GM12878 (cell line): ENCODE data around the gene CAMK2N2. TPM values are rescaled to one million over a fixed set of nuclear protein-coding genes. Genes with fewer than 3 reads are reported as not detected.

ENCODE experiments used
- ATAC-seq: fragments of 200-7000 bp; cut with Tn5 transposase; 3 replicates; pipeline ENCODE4 v1.9.1; 2020; ENCODE audit warnings: mild to moderate bottlenecking, moderate library complexity
- BruUV-seq: library from RNA; stranded (reverse); fragments of 400-500 nt; replicated peaks from 2 replicates; lab custom pipeline; 2021; lab: Mats Ljungman, UMichigan
- CTCF ChIA-PET: fragments of 300-600 bp; sonication (Branson Sonifier 250); formaldehyde crosslinking; extraction: SDS; loops from one replicate; lab custom pipeline; 2021; ENCODE audit warnings: inconsistent platforms; lab: Yijun Ruan, JAX
- POLR2A ChIA-PET: fragments of 350-600 bp; formaldehyde crosslinking; extraction: SDS; loops from one replicate; lab custom pipeline; 2021; ENCODE audit warnings: inconsistent platforms; lab: Charles Lee
- RAD21 ChIA-PET: fragments of 300-600 bp; sonication (Branson Sonifier 250); formaldehyde crosslinking; loops from one replicate; lab custom pipeline; 2023; ENCODE audit warnings: antibody characterized with exemption; ENCODE audit not compliant: unreplicated experiment; lab: Charles Lee
- SMC1A ChIA-PET: fragments of 300-600 bp; sonication (Branson Sonifier 250); formaldehyde crosslinking; loops from one replicate; lab custom pipeline; 2023; ENCODE audit not compliant: unreplicated experiment, uncharacterized antibody; lab: Charles Lee
- DNase-seq: peaks from one replicate; pipeline ENCODE4 v3.0.0-alpha.2; 2011; ENCODE audit warnings: low read depth, low spot score
- FAIRE-seq: peaks from 3 replicates; lab custom pipeline; 2011; peaks lifted over from hg19 to GRCh38; lab: Jason Lieb, UNC
- H2AFZ ChIP-seq: 2 replicates; pipeline ENCODE4 v1.6.0; 2011; ENCODE audit warnings: low read depth, low read length, control low read depth; ENCODE audit not compliant: control insufficient read depth
- H3K27ac ChIP-seq: 2 replicates; pipeline ENCODE4 v1.5.1; 2011; ENCODE audit warnings: control low read depth; ENCODE audit not compliant: control insufficient read depth, insufficient read depth
- H3K27me3 ChIP-seq, 2 experiments: replicated peaks in 1 of 2; 2 replicates each; pipeline versions ENCODE4 v1.6.0 to v1.6.1; 2011; ENCODE audit warnings: low read length in 1 of 2; ENCODE audit not compliant: control insufficient read depth in 2 of 2, insufficient read depth in 2 of 2
- H3K36me3 ChIP-seq, 2 experiments: 2 replicates each; pipeline ENCODE4 v1.5.1; 2011; ENCODE audit warnings: low read length in 1 of 2; ENCODE audit not compliant: control insufficient read depth in 2 of 2, insufficient read depth in 2 of 2
- H3K4me1 ChIP-seq: 2 replicates; pipeline ENCODE4 v1.6.1; 2011; ENCODE audit warnings: mild to moderate bottlenecking, low read length, moderate library complexity, mixed read lengths; ENCODE audit not compliant: control insufficient read depth, insufficient read depth
- H3K4me2 ChIP-seq: 2 replicates; pipeline ENCODE4 v1.6.0; 2011; ENCODE audit warnings: control low read depth; ENCODE audit not compliant: control insufficient read depth, insufficient read depth
- H3K4me3 ChIP-seq: fragments of 200-600 bp; sonication (generic); 2 replicates; pipeline ENCODE4 v1.5.1; 2016
- H3K79me2 ChIP-seq: 2 replicates; pipeline ENCODE4 v1.6.0; 2011; ENCODE audit warnings: low read length; ENCODE audit not compliant: control insufficient read depth, insufficient read depth
- H3K9ac ChIP-seq: 2 replicates; pipeline ENCODE4 v1.8.0; 2011; ENCODE audit warnings: low read length, control low read depth, mixed read lengths; ENCODE audit not compliant: control insufficient read depth, insufficient read depth
- H3K9me3 ChIP-seq: replicated peaks from 3 replicates; pipeline ENCODE4 v1.5.1; 2011; ENCODE audit warnings: mild to moderate bottlenecking, low read length; ENCODE audit not compliant: control insufficient read depth, insufficient read depth
- H4K20me1 ChIP-seq: 2 replicates; pipeline ENCODE4 v1.6.0; 2011; ENCODE audit not compliant: control insufficient read depth, insufficient read depth
- BMI1 ChIP-seq: fragments of 450-650 bp; IDR thresholded peaks from 2 replicates; pipeline ENCODE4 v1.6.1; 2016; ENCODE audit warnings: mild to moderate bottlenecking, moderate library complexity, borderline replicate concordance
- CBX5 ChIP-seq: sonication (generic); IDR thresholded peaks from 2 replicates; pipeline ENCODE4 v1.6.1; 2016; ENCODE audit warnings: low read depth, moderate library complexity, mild to moderate bottlenecking, inconsistent platforms
- CEBPZ ChIP-seq: fragments of 150-350 bp; IDR thresholded peaks from 2 replicates; pipeline ENCODE4 v1.6.1; 2016; ENCODE audit warnings: low read depth, low read length
- DPF2 ChIP-seq: fragments of 450-650 bp; IDR thresholded peaks from 2 replicates; pipeline ENCODE4 v1.6.1; 2017; ENCODE audit warnings: mild to moderate bottlenecking
- EED ChIP-seq: sonication (generic); IDR thresholded peaks from 2 replicates; pipeline ENCODE4 v1.6.1; 2016; ENCODE audit warnings: antibody characterized with exemption, low read depth
- EZH2 ChIP-seq: IDR thresholded peaks from 2 replicates; pipeline ENCODE4 v1.6.1; 2012; ENCODE audit warnings: low read depth, mild to moderate bottlenecking, control low read depth, inconsistent platforms, low read length, borderline replicate concordance; ENCODE audit not compliant: control insufficient read depth
- FOXM1 ChIP-seq: IDR thresholded peaks from 2 replicates; pipeline ENCODE4 v1.6.1; 2012; ENCODE audit warnings: low read depth, mild to moderate bottlenecking, inconsistent platforms, low read length, moderate library complexity
- HCFC1 ChIP-seq: fragments of 150-350 bp; IDR thresholded peaks from 2 replicates; pipeline ENCODE4 v1.6.1; 2014; ENCODE audit warnings: low read length
- POLR2AphosphoS2 ChIP-seq: IDR thresholded peaks from 2 replicates; pipeline ENCODE4 v1.6.1; 2011; ENCODE audit warnings: low read depth, mild to moderate bottlenecking, low read length, improper control_type of control experiment, moderate library complexity
- SRF ChIP-seq, 2 experiments: IDR thresholded peaks; 2 replicates each; pipeline ENCODE4 v1.6.1; 2011; ENCODE audit warnings: low read depth in 2 of 2, low read length in 2 of 2, mild to moderate bottlenecking in 1 of 2, moderate library complexity in 1 of 2
- ZSCAN29 ChIP-seq: fragments of 450-650 bp; IDR thresholded peaks from 2 replicates; pipeline ENCODE4 v1.6.1; 2017; ENCODE audit warnings: mild to moderate bottlenecking, moderate library complexity
- WGBS: methylation state at CpG from one replicate; pipeline ENCODE4 v1.1.6; 2016; ENCODE audit warnings: low lambda C conversion rate; ENCODE audit not compliant: insufficient replicate concordance, insufficient coverage; ENCODE audit errors: missing lambda C conversion rate; 5-methylcytosine and 5-hydroxymethylcytosine counted together
- in situ Hi-C: fragments of 300-500 bp; cut with MboI; formaldehyde crosslinking; loops from 9 replicates; pipeline ENCODE4 v1.14.3; 2018; ENCODE audit warnings: mixed read lengths
- intact Hi-C: fragments of 100-400 bp; cut with micrococcal nuclease; formaldehyde crosslinking; loops from one replicate; pipeline ENCODE4 v1.14.2; 2022; ENCODE audit not compliant: unreplicated experiment
- polyA plus RNA-seq, 11 experiments: library from polyadenylated mRNA; depleted of rRNA in 4 of 11; unstranded in 6 of 11; stranded (reverse) in 5 of 11; fragments of >200 nt; fragmentation: Nextera tagmentation in 4 of 11; fragmentation: Illumina TruSeq in 1 of 11; extraction: Ambion mirVana in 4 of 11; extraction: Trizol in 1 of 11; gene quantifications; 1 replicate in 1 of 11; 2 replicates in 10 of 11; pipeline versions ENCODE4 v1.2.1 to v1.2.3, GENCODE V29; 2011 to 2016; ENCODE audit warnings: inconsistent platforms in 2 of 11, missing spikeins in 2 of 11, low read depth in 1 of 11
- total RNA-seq, 4 experiments: library from RNA; depleted of rRNA in 3 of 4; stranded (reverse); fragments of >200 nt in 3 of 4; fragmentation: Illumina TruSeq in 1 of 4; extraction: Trizol in 1 of 4; gene quantifications; 2 replicates each; pipeline versions ENCODE4 v1.2.1 to v1.2.3, GENCODE V29; 2013 to 2021
- TF ChIP-seq, protein P1 (sequence below): fragments of 450-650 bp; formaldehyde crosslinking; IDR thresholded peaks from 2 replicates; pipeline ENCODE4 v1.4.0; 2020; ENCODE audit warnings: mild to moderate bottlenecking, moderate library complexity
- TF ChIP-seq, protein P2 (sequence below): IDR thresholded peaks from 2 replicates; pipeline ENCODE4 v1.6.1; 2011; ENCODE audit warnings: borderline replicate concordance, low read depth, mild to moderate bottlenecking, moderate library complexity, low read length; ENCODE audit not compliant: insufficient read depth, poor library complexity, severe bottlenecking

Gene CAMK2N2
- total and polyA plus RNA-seq, 10 of the 15 experiments (the other 5 are each of a cell fraction or from before 2014, with no cell fraction given), result 0.06 to 1.4 (median 0.45) TPM; not detected in 1

DNA sequence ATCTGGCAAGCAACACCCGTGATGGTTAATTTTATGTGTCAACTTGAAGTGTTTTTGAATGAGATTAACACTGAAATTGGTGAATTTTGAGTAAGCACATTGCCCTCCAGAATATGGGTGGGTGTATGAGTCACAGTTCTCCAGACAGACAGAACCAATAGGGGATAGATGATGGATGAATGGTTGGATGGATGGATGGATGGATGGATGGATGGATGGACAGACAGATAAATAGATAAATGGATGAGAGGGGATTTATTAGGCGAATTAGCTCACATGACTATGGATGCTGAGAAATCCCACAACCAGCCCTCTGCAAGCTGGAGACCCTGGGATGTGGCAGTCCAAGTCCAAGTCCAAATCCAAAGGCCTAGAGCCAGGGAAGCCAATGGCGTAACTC is 37.4 kb downstream of the CAMK2N2 start (continued):
- TF ChIP-seq SRF (IDR thresholded peaks at IDR 0.05; ENCODE audit: low read depth in 2 of 2, low read length in 2 of 2), result no peak
- TF ChIP-seq, protein P1, sequence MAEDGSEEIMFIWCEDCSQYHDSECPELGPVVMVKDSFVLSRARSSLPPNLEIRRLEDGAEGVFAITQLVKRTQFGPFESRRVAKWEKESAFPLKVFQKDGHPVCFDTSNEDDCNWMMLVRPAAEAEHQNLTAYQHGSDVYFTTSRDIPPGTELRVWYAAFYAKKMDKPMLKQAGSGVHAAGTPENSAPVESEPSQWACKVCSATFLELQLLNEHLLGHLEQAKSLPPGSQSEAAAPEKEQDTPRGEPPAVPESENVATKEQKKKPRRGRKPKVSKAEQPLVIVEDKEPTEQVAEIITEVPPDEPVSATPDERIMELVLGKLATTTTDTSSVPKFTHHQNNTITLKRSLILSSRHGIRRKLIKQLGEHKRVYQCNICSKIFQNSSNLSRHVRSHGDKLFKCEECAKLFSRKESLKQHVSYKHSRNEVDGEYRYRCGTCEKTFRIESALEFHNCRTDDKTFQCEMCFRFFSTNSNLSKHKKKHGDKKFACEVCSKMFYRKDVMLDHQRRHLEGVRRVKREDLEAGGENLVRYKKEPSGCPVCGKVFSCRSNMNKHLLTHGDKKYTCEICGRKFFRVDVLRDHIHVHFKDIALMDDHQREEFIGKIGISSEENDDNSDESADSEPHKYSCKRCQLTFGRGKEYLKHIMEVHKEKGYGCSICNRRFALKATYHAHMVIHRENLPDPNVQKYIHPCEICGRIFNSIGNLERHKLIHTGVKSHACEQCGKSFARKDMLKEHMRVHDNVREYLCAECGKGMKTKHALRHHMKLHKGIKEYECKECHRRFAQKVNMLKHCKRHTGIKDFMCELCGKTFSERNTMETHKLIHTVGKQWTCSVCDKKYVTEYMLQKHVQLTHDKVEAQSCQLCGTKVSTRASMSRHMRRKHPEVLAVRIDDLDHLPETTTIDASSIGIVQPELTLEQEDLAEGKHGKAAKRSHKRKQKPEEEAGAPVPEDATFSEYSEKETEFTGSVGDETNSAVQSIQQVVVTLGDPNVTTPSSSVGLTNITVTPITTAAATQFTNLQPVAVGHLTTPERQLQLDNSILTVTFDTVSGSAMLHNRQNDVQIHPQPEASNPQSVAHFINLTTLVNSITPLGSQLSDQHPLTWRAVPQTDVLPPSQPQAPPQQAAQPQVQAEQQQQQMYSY (CRISPR knock-in tag), result no peak
- TF ChIP-seq CEBPZ, result no peak
- TF ChIP-seq, all 136 proteins: peak for 0

- 14% methylated on average over 3 of the region's 3 CpGs for WGBS
- CTCF ChIA-PET, result no interaction called here
- in situ Hi-C loops, result no loop called here
- TF ChIP-seq ZSCAN29, result no peak
- no peak for TF ChIP-seq EZH2
- TF ChIP-seq BMI1, result no peak
- TF ChIP-seq FOXM1, result no peak
- TF ChIP-seq CBX5, result no peak
- TF ChIP-seq DPF2, result no peak
- TF ChIP-seq, protein P2, sequence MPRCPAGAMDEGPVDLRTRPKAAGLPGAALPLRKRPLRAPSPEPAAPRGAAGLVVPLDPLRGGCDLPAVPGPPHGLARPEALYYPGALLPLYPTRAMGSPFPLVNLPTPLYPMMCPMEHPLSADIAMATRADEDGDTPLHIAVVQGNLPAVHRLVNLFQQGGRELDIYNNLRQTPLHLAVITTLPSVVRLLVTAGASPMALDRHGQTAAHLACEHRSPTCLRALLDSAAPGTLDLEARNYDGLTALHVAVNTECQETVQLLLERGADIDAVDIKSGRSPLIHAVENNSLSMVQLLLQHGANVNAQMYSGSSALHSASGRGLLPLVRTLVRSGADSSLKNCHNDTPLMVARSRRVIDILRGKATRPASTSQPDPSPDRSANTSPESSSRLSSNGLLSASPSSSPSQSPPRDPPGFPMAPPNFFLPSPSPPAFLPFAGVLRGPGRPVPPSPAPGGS, result no peak
- TF ChIP-seq HCFC1, result no peak
- TF ChIP-seq POLR2AphosphoS2, result no peak
- no peak for TF ChIP-seq EED
Observed at GRCh38 chr3:184222521-184222920, 38.8 kb downstream of the CAMK2N2 start.

More at GRCh38 chr3:184222521-184222920, 38.8 kb downstream of the CAMK2N2 start:
- Histone ChIP-seq H3K4me2 (no peak overlapping the region), H3K27ac (no peak overlapping the region), H3K79me2 (no peaks in the 10 kb centered on the region), H3K4me1 (no peaks in the 10 kb centered on the region), H3K9ac (no peak overlapping the region), H3K27me3 (no peaks in the 10 kb centered on the region; a peak in 1 of 4 replicates), H3K4me3 (no peak overlapping the region), H3K9me3 (no peaks in the 10 kb centered on the region), H3K36me3 (no peaks in the 10 kb centered on the region), H2AFZ (no peak overlapping the region), H4K20me1 (no peaks in the 10 kb centered on the region)
- SMC1A ChIA-PET, result interaction anchor here (0.5 kb wide), 1 partner anchor 23 kb away, joined by 3 read pairs; no protein-coding TSS in a partner anchor
- FAIRE-seq (no peak), DNase-seq (no peak), ATAC-seq (no peak)
- no TSS peak for BruUV-seq
- RAD21 ChIA-PET, result no interaction called here
- intact Hi-C loops, result no loop called here
- POLR2A ChIA-PET, result no interaction called here
